H1 (cell line): ENCODE measurements around the gene ENTR1. TPM values are rescaled to one million over a fixed set of nuclear protein-coding genes. Genes with fewer than 3 reads are reported as not detected.

ENCODE experiments used
- ATF2 ChIP-seq: IDR thresholded peaks from 2 replicates; pipeline ENCODE4 v1.6.1; 2012; ENCODE audit warnings: low read length, inconsistent platforms
- E2F6 ChIP-seq: IDR thresholded peaks from 2 replicates; pipeline ENCODE4 v1.6.1; 2012; ENCODE audit warnings: inconsistent platforms
- EZH2 ChIP-seq: fragments of 200-600 bp; sonication (generic); IDR thresholded peaks from 2 replicates; pipeline ENCODE4 v1.7.1; 2012; ENCODE audit warnings: low read depth, mild to moderate bottlenecking, moderate library complexity, low read length, inconsistent platforms; ENCODE audit not compliant: severe bottlenecking
- polyA plus RNA-seq, 7 experiments: library from polyadenylated mRNA; depleted of rRNA in 3 of 7; stranded (reverse) in 5 of 7; unstranded in 2 of 7; fragments of >200 nt in 5 of 7; fragments of 200-250 nt in 2 of 7; gene quantifications; 1 replicate in 5 of 7; 2 replicates in 1 of 7; 4 replicates in 1 of 7; pipeline versions ENCODE4 v1.2.1 to v1.2.3, GENCODE V29; 2011 to 2013; ENCODE audit warnings: missing spikeins in 2 of 7, mixed read lengths in 2 of 7
- total RNA-seq: library from RNA; stranded (reverse); fragmentation: NEBNext Ultra II Directional; extraction: Animal tissue kit (Norgen Biotek cat#: 25700); gene quantifications from 2 replicates; pipeline ENCODE4 v1.2.1, GENCODE V29; 2021

The ENTR1 gene
- total and polyA plus RNA-seq, 2 of the 8 experiments (the other 6 are each of a cell fraction or from before 2014, with no cell fraction given) = 65.2 to 102 TPM

GRCh38 chr9:136379891-136380290 lies 30.5 kb downstream of the ENTR1 start (continued):
- TF ChIP-seq E2F6 (no peak), ATF2 (no peak), EZH2 (no peak)
